B cell (primary cell): ENCODE data around the gene GPR45.

ENCODE experiments used
- CTCF ChIP-seq: fragments of 200-600 bp; IDR thresholded peaks from one replicate; pipeline ENCODE4 v1.8.0; 2022; ENCODE audit warnings: antibody characterized with exemption, mild to moderate bottlenecking
- EZH2 ChIP-seq: IDR thresholded peaks from 2 replicates; pipeline ENCODE4 v1.6.1; 2012; ENCODE audit warnings: borderline replicate concordance, low read depth, mild to moderate bottlenecking, moderate library complexity, low read length; ENCODE audit not compliant: insufficient read depth, poor library complexity, severe bottlenecking

GRCh38 chr2:105242286-105242993, 897 bp downstream of the GPR45 start:
- TF ChIP-seq CTCF (no peak), EZH2 (no peak)
